GM18867 (cell line): ENCODE results near the gene PCID2.
"Not testable (repeated sequence)": the region's sequence is repeated elsewhere in the genome, so short reads cannot be mapped to it uniquely, and the experiment has no call there.

ENCODE experiments used
- ATAC-seq: cut with Tn5 transposase; IDR thresholded peaks from one replicate; pipeline ENCODE4 v1.9.1; 2021; ENCODE audit warnings: mild to moderate bottlenecking, moderate library complexity; ENCODE audit not compliant: unreplicated experiment

PCID2 gene

GRCh38 chr13:113167155-113167554, 41.3 kb downstream of the PCID2 start:
- ATAC-seq: no peak

GRCh38 chr13:113166681-113167080, 41.8 kb downstream of the PCID2 start:
- no peak for ATAC-seq

GRCh38 chr13:113166266-113166665, 42.2 kb downstream of the PCID2 start:
- ATAC-seq: no peak

- ATAC-seq: no peak
Observed at GRCh38 chr13:113164492-113164891, 44.0 kb downstream of the PCID2 start.

- ATAC-seq: no peak
Observed at GRCh38 chr13:113162783-113163685, 45.4 kb downstream of the PCID2 start.

- ATAC-seq: not testable (repeated sequence)
Observed at GRCh38 chr13:113161975-113162374, 46.5 kb downstream of the PCID2 start.

- no peak for ATAC-seq
Observed at GRCh38 chr13:113161433-113161832, 47.0 kb downstream of the PCID2 start.

GRCh38 chr13:113160983-113161382, 47.5 kb downstream of the PCID2 start:
- no peak for ATAC-seq

GRCh38 chr13:113159701-113160100, 48.8 kb downstream of the PCID2 start:
- ATAC-seq: no peak

GRCh38 chr13:113158946-113159345, 49.5 kb downstream of the PCID2 start:
- no peak for ATAC-seq

- no peak for ATAC-seq
Observed at GRCh38 chr13:113157929-113158747, 50.3 kb downstream of the PCID2 start, which contains the start of gene PROZ. PROZ (plus strand) TSS chr13:113158648; CDS start chr13:113158661, 13 bp downstream.

- no peak for ATAC-seq
Observed at GRCh38 chr13:113157206-113157928, 51.1 kb downstream of the PCID2 start.

- no peak for ATAC-seq
Observed at GRCh38 chr13:113155982-113156655, 52.4 kb downstream of the PCID2 start.

- no peak for ATAC-seq
Observed at GRCh38 chr13:113155201-113155600, 53.3 kb downstream of the PCID2 start.

- ATAC-seq: peak; percentile 59
Observed at GRCh38 chr13:113153810-113154748, 54.4 kb downstream of the PCID2 start.

- peak; percentile 13 for ATAC-seq
Observed at GRCh38 chr13:113152984-113153809, 55.3 kb downstream of the PCID2 start.

- ATAC-seq: no peak
Observed at GRCh38 chr13:113152691-113152983, 55.8 kb downstream of the PCID2 start.

GRCh38 chr13:113151745-113152690, 56.5 kb downstream of the PCID2 start:
- no peak for ATAC-seq
